SK-N-SH (cell line): Measurements from ENCODE around the gene OGG1. TPM values are rescaled to one million over a fixed set of nuclear protein-coding genes. Genes with fewer than 3 reads are reported as not detected.
A peak's percentile ranks its signal among the peaks of the same experiment; 100 is the strongest.

Experiments used
- CTCF ChIA-PET: fragments of 300-600, 350-600 bp; formaldehyde crosslinking; extraction: SDS; loops from one replicate; lab custom pipeline; 2021; lab: Yijun Ruan, JAX
- POLR2A ChIA-PET: fragments of 350-600 bp; sonication (Branson Sonifier 250); formaldehyde crosslinking; extraction: SDS; loops from one replicate; lab custom pipeline; 2020; ENCODE audit warnings: antibody characterized with exemption, inconsistent platforms; lab: Yijun Ruan, JAX
- DNase-seq: peaks from one replicate; pipeline ENCODE4 v3.0.0; 2012
- H2AFZ ChIP-seq: fragments of 200-600 bp; sonication (generic); 2 replicates; pipeline ENCODE4 v1.8.1; 2016; ENCODE audit warnings: antibody characterized with exemption, mild to moderate bottlenecking, low read depth
- H3F3A ChIP-seq: fragments of 200-600 bp; sonication (generic); replicated peaks from 2 replicates; pipeline ENCODE3; 2016; ENCODE audit warnings: antibody characterized with exemption, mild to moderate bottlenecking; ENCODE audit not compliant: insufficient read depth
- H3K27ac ChIP-seq, 2 experiments: fragments of 200-500 bp in 1 of 2; fragments of 200-600 bp in 1 of 2; sonication (Bioruptor generic) in 1 of 2; sonication (generic), shearing (Covaris generic) in 1 of 2; 2 replicates each; pipeline versions ENCODE4 v1.5.1 to v1.6.1; 2014 to 2016; ENCODE audit warnings: low read depth in 2 of 2, inconsistent platforms in 1 of 2, low read length in 1 of 2, mild to moderate bottlenecking in 1 of 2, mixed read lengths in 1 of 2
- H3K27me3 ChIP-seq: fragments of 200-600 bp; sonication (generic), shearing (Covaris generic); 2 replicates; pipeline ENCODE4 v1.6.1; 2016; ENCODE audit warnings: mixed run types; ENCODE audit not compliant: insufficient read depth
- H3K36me3 ChIP-seq, 2 experiments: fragments of 200-500 bp in 1 of 2; fragments of 200-600 bp in 1 of 2; sonication (Bioruptor generic) in 1 of 2; sonication (generic) in 1 of 2; replicated peaks in 1 of 2; 2 replicates each; pipeline versions ENCODE3 to v1.5.1; 2014 to 2016; ENCODE audit warnings: low read length in 1 of 2, mild to moderate bottlenecking in 1 of 2; ENCODE audit not compliant: insufficient read depth in 2 of 2, control insufficient read depth in 1 of 2
- H3K4me1 ChIP-seq, 2 experiments: fragments of 200-500 bp in 1 of 2; fragments of 200-600 bp in 1 of 2; sonication (Bioruptor generic) in 1 of 2; sonication (generic), shearing (Covaris generic) in 1 of 2; 2 replicates each; pipeline versions ENCODE4 v1.5.1 to v1.6.1; 2014 to 2016; ENCODE audit warnings: low read depth in 1 of 2, low read length in 1 of 2, mixed run types in 1 of 2; ENCODE audit not compliant: insufficient read depth in 2 of 2, control insufficient read depth in 1 of 2
- H3K4me2 ChIP-seq: fragments of 200-600 bp; sonication (generic), shearing (Covaris generic); 2 replicates; pipeline ENCODE4 v1.6.1; 2017; ENCODE audit warnings: mixed run types
- H3K4me3 ChIP-seq, 2 experiments: fragments of 200-500 bp in 1 of 2; fragments of 200-600 bp in 1 of 2; sonication (Bioruptor generic) in 1 of 2; sonication (generic), shearing (Covaris generic) in 1 of 2; 2 replicates each; pipeline versions ENCODE4 v1.5.1 to v1.8.1; 2014 to 2016; ENCODE audit warnings: low read depth in 2 of 2, inconsistent platforms in 1 of 2, low read length in 1 of 2, mild to moderate bottlenecking in 1 of 2, mixed read lengths in 1 of 2, moderate library complexity in 1 of 2
- H3K79me2 ChIP-seq: fragments of 200-600 bp; sonication (generic); 2 replicates; pipeline ENCODE4 v1.8.1; 2017; ENCODE audit warnings: mild to moderate bottlenecking; ENCODE audit not compliant: insufficient read depth
- H3K9ac ChIP-seq: fragments of 200-600 bp; sonication (generic); 2 replicates; pipeline ENCODE4 v1.6.1; 2017; ENCODE audit warnings: mixed run types
- H3K9me2 ChIP-seq: fragments of 200-600 bp; sonication (generic); 2 replicates; pipeline ENCODE4 v1.6.1; 2017; ENCODE audit warnings: mixed run types
- H3K9me3 ChIP-seq: fragments of 200-600 bp; sonication (generic); 2 replicates; pipeline ENCODE4 v1.6.1; 2017; ENCODE audit warnings: mixed run types, mild to moderate bottlenecking, moderate library complexity
- H4K20me1 ChIP-seq: fragments of 200-600 bp; sonication (generic); 2 replicates; pipeline ENCODE4 v1.6.1; 2017; ENCODE audit warnings: mild to moderate bottlenecking, mixed run types; ENCODE audit not compliant: insufficient read depth
- CTCF ChIP-seq: fragments of 200-600 bp; sonication (generic); IDR thresholded peaks from 2 replicates; pipeline ENCODE4 v1.6.1; 2017; ENCODE audit warnings: antibody characterized with exemption, mild to moderate bottlenecking, moderate library complexity
- EP300 ChIP-seq, 2 experiments: IDR thresholded peaks; 2 replicates each; pipeline versions ENCODE4 v1.4.0 to v1.6.1; 2012; ENCODE audit warnings: borderline replicate concordance in 1 of 2, low read depth in 1 of 2, low read length in 1 of 2
- FOSL2 ChIP-seq: IDR thresholded peaks from 2 replicates; pipeline ENCODE4 v1.4.0; 2012; ENCODE audit warnings: low read depth, mild to moderate bottlenecking, moderate library complexity, borderline replicate concordance
- FOXJ3 ChIP-seq: sonication (generic); formaldehyde crosslinking; IDR thresholded peaks from 2 replicates; pipeline ENCODE4 v1.5.1; 2020; ENCODE audit warnings: mild to moderate bottlenecking, missing genetic modification reagents
- GATA2 ChIP-seq: sonication (generic); formaldehyde crosslinking; IDR thresholded peaks from 2 replicates; pipeline ENCODE4 v1.5.0; 2020; ENCODE audit warnings: mild to moderate bottlenecking, missing genetic modification reagents
- MXI1 ChIP-seq: IDR thresholded peaks from 2 replicates; pipeline ENCODE4 v1.6.1; 2012; ENCODE audit warnings: mild to moderate bottlenecking, low read depth, low read length, improper control_type of control experiment
- POLR2AphosphoS5 ChIP-seq: IDR thresholded peaks from 2 replicates; pipeline ENCODE4 v1.6.1; 2012; ENCODE audit warnings: low read depth, low read length
- RAD21 ChIP-seq: IDR thresholded peaks from 2 replicates; pipeline ENCODE4 v1.6.1; 2012; ENCODE audit warnings: mild to moderate bottlenecking, low read length
- REST ChIP-seq: IDR thresholded peaks from 2 replicates; pipeline ENCODE4 v1.6.1; 2012; ENCODE audit warnings: mild to moderate bottlenecking, low read depth, low read length, moderate library complexity
- USF1 ChIP-seq: IDR thresholded peaks from 2 replicates; pipeline ENCODE4 v1.4.0; 2012; ENCODE audit warnings: low read depth, borderline replicate concordance
- ZBTB33 ChIP-seq: IDR thresholded peaks from 2 replicates; pipeline ENCODE4 v1.4.0; 2012; ENCODE audit warnings: low read depth, borderline replicate concordance
- WGBS: methylation state at CpG from one replicate; pipeline ENCODE4 v1.1.6; 2017; ENCODE audit warnings: low lambda C conversion rate; 5-methylcytosine and 5-hydroxymethylcytosine counted together
- polyA plus RNA-seq, 3 experiments: library from polyadenylated mRNA; depleted of rRNA; stranded (reverse); fragments of >200 nt; gene quantifications; 2 replicates each; pipeline ENCODE4 v1.2.3, GENCODE V29; 2012

Gene OGG1
- polyA plus RNA-seq, 1 of the 3 experiments (the other 2 are of a cell fraction): 26.8 TPM

GRCh38 chr3:9703240-9703639, 46.5 kb upstream of the OGG1 start:
- Histone ChIP-seq H3F3A (no peaks in the 10 kb centered on the region), H3K9me2 (no peaks in the 10 kb centered on the region), H3K27ac (no peak overlapping the region), H3K9ac (no peak overlapping the region), H3K4me3 (no peak overlapping the region; a peak in 1 of 4 replicates), H3K4me2 (no peak overlapping the region), H3K79me2 (no peaks in the 10 kb centered on the region), H3K36me3 (peaks cover 0 to 11% of the 10 kb centered on the region in 2 experiments), H3K9me3 (no peaks in the 10 kb centered on the region), H3K4me1 (peaks cover 0 to 13% of the 10 kb centered on the region in 2 experiments; a peak in 1 of 4 replicates), H3K27me3 (no peaks in the 10 kb centered on the region), H4K20me1 (no peaks in the 10 kb centered on the region), H2AFZ (no peak overlapping the region)
- ChIA-PET CTCF (no interaction called here), POLR2A (interaction anchor here (0.7 kb wide), 1 partner anchor 46 kb away, joined by 3 read pairs; the partner anchor contains the start of gene OGG1)
- 98% methylated on average over 4 of the region's 4 CpGs for WGBS
- DNase-seq: no peak
- TF ChIP-seq REST: 0 out of 2 replicates have a peak, but pooled peaks have one; percentile 3
- TF ChIP-seq CTCF: no peak
- no peak for TF ChIP-seq EP300 (IDR thresholded peaks at IDR 0.05; ENCODE audit: borderline replicate concordance in 1 of 2, low read depth in 1 of 2, low read length in 1 of 2)

GRCh38 chr3:9703736-9704346, 45.9 kb upstream of the OGG1 start, which contains the start of gene CPNE9:
CPNE9 (plus strand) TSS chr3:9703833; CDS start chr3:9703997, 164 bp downstream.
- no peak within 1 kb of the TSS for H3K9ac ChIP-seq
- CTCF ChIA-PET: interaction anchor here (0.6 kb wide), 1 partner anchor 12 kb away, joined by 3 read pairs; no protein-coding TSS in a partner anchor
- H3F3A ChIP-seq: no peaks in the 10 kb centered on the region
- H3K36me3 ChIP-seq: peaks cover 0 to 9% of the 10 kb centered on the region in 2 experiments
- POLR2A ChIA-PET: interaction anchor here (0.5 kb wide), 1 partner anchor 58 kb away, joined by 3 read pairs; no protein-coding TSS in a partner anchor
- no peaks in the 10 kb centered on the region for H3K9me3 ChIP-seq
- H3K4me2 ChIP-seq: peak within 1 kb of the TSS; percentile 78
- no peak within 1 kb of the TSS for H2AFZ ChIP-seq
- peak within 1 kb of the TSS; percentile 43 to 52; a peak in 3 of 4 replicates for H3K4me3 ChIP-seq
- DNase-seq: peak; percentile 87
- H3K4me1 ChIP-seq: peaks cover 0 to 13% of the 10 kb centered on the region in 2 experiments; a peak in 1 of 4 replicates
- no peaks in the 10 kb centered on the region for H3K79me2 ChIP-seq
- 12% methylated on average over 10 of the region's 56 CpGs for WGBS
- H3K9me2 ChIP-seq: no peaks in the 10 kb centered on the region
- H3K27me3 ChIP-seq: no peaks in the 10 kb centered on the region
- H3K27ac ChIP-seq: no peak within 1 kb of the TSS
- no peaks in the 10 kb centered on the region for H4K20me1 ChIP-seq
- TF ChIP-seq MXI1 (peak; percentile 72), POLR2AphosphoS5 (no peak), EP300 (IDR thresholded peaks at IDR 0.05; ENCODE audit: borderline replicate concordance in 1 of 2, low read depth in 1 of 2, low read length in 1 of 2) (no peak), GATA2 (CRISPR knock-in tag) (no peak), RAD21 (no peak), FOSL2 (no peak), REST (0 out of 2 replicates have a peak, but pooled peaks have one; percentile 1), ZBTB33 (no peak), FOXJ3 (CRISPR knock-in tag) (no peak), USF1 (no peak)
